Measurements from ENCODE around the gene MYEOV. TPM values are rescaled to one million over a fixed set of nuclear protein-coding genes. Genes with fewer than 3 reads are reported as not detected.

The MYEOV gene
- total RNA-seq, 1 donor from 2014 or later, result not detected

DNA sequence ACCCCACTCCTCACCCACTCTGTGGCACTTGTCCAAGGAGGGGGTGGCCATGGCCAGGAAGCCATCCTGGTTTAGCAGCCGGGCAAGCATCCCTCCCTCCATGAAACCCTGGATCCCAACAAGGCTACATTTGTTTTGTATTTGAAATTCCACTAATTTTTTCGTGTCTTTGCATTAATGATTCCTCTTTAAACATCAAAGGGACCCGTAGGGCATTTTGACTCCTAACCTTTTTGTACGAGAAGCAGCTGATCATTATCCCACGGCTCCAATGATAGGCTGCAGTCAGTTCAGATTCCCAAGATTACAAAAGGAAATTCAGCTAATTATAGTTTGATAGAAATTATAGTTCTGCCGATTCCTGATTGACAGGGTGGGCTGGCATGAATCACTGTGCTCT lies 10.7 kb downstream of the MYEOV start:
- Mint-ChIP-seq H3K27me3 (ENCODE audit: unreplicated experiment) (peaks cover 22% of the 10 kb centered on the region), H3K4me3 (ENCODE audit: unreplicated experiment) (no peak overlapping the region), H3K27ac (ENCODE audit: unreplicated experiment) (no peak overlapping the region), H3K36me3 (ENCODE audit: low read depth, unreplicated experiment) (peaks cover 7% of the 10 kb centered on the region), H3K9me3 (ENCODE audit: unreplicated experiment) (no peaks in the 10 kb centered on the region), H3K4me1 (ENCODE audit: unreplicated experiment) (peaks cover 2% of the 10 kb centered on the region)
- TF ChIP-seq, protein P1, sequence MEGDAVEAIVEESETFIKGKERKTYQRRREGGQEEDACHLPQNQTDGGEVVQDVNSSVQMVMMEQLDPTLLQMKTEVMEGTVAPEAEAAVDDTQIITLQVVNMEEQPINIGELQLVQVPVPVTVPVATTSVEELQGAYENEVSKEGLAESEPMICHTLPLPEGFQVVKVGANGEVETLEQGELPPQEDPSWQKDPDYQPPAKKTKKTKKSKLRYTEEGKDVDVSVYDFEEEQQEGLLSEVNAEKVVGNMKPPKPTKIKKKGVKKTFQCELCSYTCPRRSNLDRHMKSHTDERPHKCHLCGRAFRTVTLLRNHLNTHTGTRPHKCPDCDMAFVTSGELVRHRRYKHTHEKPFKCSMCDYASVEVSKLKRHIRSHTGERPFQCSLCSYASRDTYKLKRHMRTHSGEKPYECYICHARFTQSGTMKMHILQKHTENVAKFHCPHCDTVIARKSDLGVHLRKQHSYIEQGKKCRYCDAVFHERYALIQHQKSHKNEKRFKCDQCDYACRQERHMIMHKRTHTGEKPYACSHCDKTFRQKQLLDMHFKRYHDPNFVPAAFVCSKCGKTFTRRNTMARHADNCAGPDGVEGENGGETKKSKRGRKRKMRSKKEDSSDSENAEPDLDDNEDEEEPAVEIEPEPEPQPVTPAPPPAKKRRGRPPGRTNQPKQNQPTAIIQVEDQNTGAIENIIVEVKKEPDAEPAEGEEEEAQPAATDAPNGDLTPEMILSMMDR (IDR thresholded peaks at IDR 0.05; ENCODE audit: unreplicated experiment), result no peak
- DNase-seq (ENCODE audit: low spot score), result no peak

DNA sequence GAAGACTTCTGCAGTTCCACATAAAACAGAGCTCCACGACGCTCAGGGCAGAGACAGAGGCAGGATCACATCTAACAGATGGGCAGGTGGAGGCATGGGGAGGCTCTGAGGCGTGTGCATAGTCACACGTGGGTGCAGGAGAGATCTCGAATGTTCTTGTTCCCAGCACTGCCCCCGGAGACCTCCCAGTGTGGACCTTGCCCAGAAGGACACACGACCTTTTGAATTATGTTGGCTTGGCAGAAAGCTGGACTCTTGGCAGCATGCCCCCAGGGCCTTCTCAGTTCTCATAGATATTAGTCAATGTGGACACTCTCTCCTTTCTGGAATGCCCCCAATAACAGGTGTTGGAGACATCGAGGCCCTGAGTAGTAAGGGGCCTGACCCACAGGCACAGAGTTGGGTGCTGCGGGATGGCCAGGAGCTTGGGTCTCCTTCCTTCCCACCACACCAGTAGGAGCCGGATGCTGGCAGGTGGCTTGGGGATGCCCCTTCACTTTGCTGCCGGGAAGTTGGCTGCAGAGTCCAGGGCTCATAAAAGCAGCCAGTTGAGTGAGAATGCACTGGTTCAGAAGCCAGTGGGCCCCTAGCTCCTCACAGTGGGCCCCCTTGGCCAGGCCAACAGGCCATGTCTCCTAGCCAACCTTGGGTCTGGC lies 12.1 kb downstream of the MYEOV start:
- TF ChIP-seq, protein P1 (IDR thresholded peaks at IDR 0.05; ENCODE audit: unreplicated experiment), result no peak
- Mint-ChIP-seq H3K36me3 (ENCODE audit: low read depth, unreplicated experiment) (peaks cover under 1% of the 10 kb centered on the region), H3K27ac (ENCODE audit: unreplicated experiment) (no peak overlapping the region), H3K27me3 (ENCODE audit: unreplicated experiment) (peaks cover 13% of the 10 kb centered on the region), H3K4me1 (ENCODE audit: unreplicated experiment) (peaks cover 5% of the 10 kb centered on the region), H3K9me3 (ENCODE audit: unreplicated experiment) (no peaks in the 10 kb centered on the region), H3K4me3 (ENCODE audit: unreplicated experiment) (no peak overlapping the region)
- no peak for DNase-seq (ENCODE audit: low spot score)

DNA sequence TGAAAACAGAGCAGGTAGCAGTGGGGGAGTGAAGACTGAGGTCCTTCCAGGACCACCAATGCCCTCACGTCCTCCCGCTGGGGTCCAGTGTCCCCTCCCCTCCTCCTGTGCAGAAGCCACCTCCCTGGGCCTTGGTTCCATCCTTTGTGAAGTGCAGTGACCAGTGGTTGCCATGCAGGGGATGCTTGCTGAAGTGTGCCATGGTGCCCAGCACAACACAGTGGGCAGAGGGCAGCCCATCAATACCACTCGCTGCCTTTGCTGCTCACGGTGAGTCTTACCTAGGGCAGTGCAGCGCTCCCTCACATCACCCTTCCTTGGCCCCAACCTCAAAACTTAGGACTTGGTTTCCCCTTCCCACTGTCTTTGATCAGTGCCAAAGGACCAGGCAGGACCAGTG lies 12.9 kb downstream of the MYEOV start:
- no peaks in the 10 kb centered on the region for H3K36me3 Mint-ChIP-seq (ENCODE audit: low read depth, unreplicated experiment)
- TF ChIP-seq, protein P1 (IDR thresholded peaks at IDR 0.05; ENCODE audit: unreplicated experiment), result no peak
- H3K27ac Mint-ChIP-seq (ENCODE audit: unreplicated experiment), result no peak overlapping the region

DNA sequence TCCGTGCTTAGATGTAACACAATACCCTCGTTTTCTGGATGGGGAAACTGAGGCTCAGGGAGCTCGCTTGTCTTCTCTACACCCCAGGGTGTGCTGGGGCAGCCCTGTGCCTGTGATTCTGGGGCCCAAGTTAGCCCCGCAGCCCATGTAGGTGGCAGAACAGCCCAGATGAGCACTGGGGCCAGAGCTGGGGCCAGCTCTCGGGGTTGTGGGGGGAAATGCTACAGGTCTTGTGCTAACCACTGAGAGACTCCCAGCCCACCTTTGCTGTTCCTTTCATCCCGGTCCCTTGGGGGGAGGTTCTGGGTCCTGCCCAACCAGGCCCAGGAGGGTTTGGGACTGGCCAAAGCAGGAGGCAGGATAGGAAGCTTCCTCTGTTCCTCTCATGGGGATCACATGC lies 13.5 kb downstream of the MYEOV start:
- Mint-ChIP-seq H3K9me3 (ENCODE audit: unreplicated experiment) (no peaks in the 10 kb centered on the region), H3K4me1 (ENCODE audit: unreplicated experiment) (peaks cover 14% of the 10 kb centered on the region), H3K27me3 (ENCODE audit: unreplicated experiment) (peaks cover 14% of the 10 kb centered on the region), H3K27ac (ENCODE audit: unreplicated experiment) (no peak overlapping the region), H3K36me3 (ENCODE audit: low read depth, unreplicated experiment) (no peaks in the 10 kb centered on the region), H3K4me3 (ENCODE audit: unreplicated experiment) (no peak overlapping the region)
- TF ChIP-seq, protein P1 (IDR thresholded peaks at IDR 0.05; ENCODE audit: unreplicated experiment), result no peak
- no peak for DNase-seq (ENCODE audit: low spot score)

More for the DNA sequence above, 12.9 kb downstream of the MYEOV start:
- H3K4me1 Mint-ChIP-seq (ENCODE audit: unreplicated experiment), result peaks cover 12% of the 10 kb centered on the region
- DNase-seq (ENCODE audit: low spot score), result no peak
- H3K9me3 Mint-ChIP-seq (ENCODE audit: unreplicated experiment), result no peaks in the 10 kb centered on the region
- no peak overlapping the region for H3K4me3 Mint-ChIP-seq (ENCODE audit: unreplicated experiment)
- peaks cover 14% of the 10 kb centered on the region for H3K27me3 Mint-ChIP-seq (ENCODE audit: unreplicated experiment)

DNA sequence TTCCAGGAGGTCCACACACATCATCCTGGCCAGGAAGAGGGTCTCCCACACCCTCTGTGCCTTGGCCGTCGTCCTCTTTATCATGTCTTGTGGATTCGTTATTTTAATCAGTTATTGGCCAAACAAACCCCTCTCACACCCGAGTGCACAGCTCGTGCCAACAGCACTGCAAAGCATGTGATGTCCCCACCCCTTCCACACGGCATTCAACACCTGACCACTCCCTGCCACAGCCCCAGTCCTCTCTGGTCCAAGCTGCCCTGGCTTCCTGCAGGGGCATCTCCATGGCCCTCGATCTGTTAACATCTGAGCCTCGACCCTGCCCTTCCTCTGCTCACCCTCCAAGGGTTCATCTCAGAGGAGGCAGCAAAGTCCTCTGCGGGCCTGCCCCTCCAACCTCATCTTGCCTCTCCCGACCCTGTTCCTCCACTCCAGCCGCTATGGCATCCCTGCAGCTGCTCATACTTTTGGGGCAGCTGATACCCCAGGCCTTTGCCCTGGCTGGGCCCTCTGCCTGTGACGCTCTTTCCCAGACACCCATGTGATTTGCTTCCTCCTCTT lies 14.0 kb downstream of the MYEOV start:
- no peaks in the 10 kb centered on the region for H3K9me3 Mint-ChIP-seq (ENCODE audit: unreplicated experiment)
- no peak for DNase-seq (ENCODE audit: low spot score)
- H3K27me3 Mint-ChIP-seq (ENCODE audit: unreplicated experiment), result peaks cover 14% of the 10 kb centered on the region
- H3K36me3 Mint-ChIP-seq (ENCODE audit: low read depth, unreplicated experiment), result no peaks in the 10 kb centered on the region
- H3K27ac Mint-ChIP-seq (ENCODE audit: unreplicated experiment), result no peak overlapping the region
- TF ChIP-seq, protein P1 (IDR thresholded peaks at IDR 0.05; ENCODE audit: unreplicated experiment), result no peak
- no peak overlapping the region for H3K4me3 Mint-ChIP-seq (ENCODE audit: unreplicated experiment)
- peaks cover 14% of the 10 kb centered on the region for H3K4me1 Mint-ChIP-seq (ENCODE audit: unreplicated experiment)

Data from endothelial cell (in vitro differentiated cells).